ENCODE results near the gene FATE1.

The FATE1 gene

GRCh38 chrX:151715752-151716151 is at the start of gene FATE1:
TSS of gene FATE1 (plus strand) at chrX:151716035. CDS start at chrX:151716120, 85 bp downstream.
- Histone ChIP-seq H3K4me3 (ENCODE audit: low read depth in 1 of 2, low read length in 2 of 2) (no peak within 1 kb of the TSS), H3K9me3 (ENCODE audit: insufficient read depth, low read length, severe bottlenecking) (no peaks in the 10 kb centered on the region), H3K4me2 (ENCODE audit: insufficient read depth, low read length) (no peak within 1 kb of the TSS), H4K20me1 (ENCODE audit: insufficient read depth, low read length) (no peaks in the 10 kb centered on the region), H3K79me2 (ENCODE audit: insufficient read depth, low read length) (no peaks in the 10 kb centered on the region), H3K27me3 (ENCODE audit: insufficient read depth, low read length, poor library complexity) (no peaks in the 10 kb centered on the region), H3K9ac (ENCODE audit: low read depth, low read length) (no peak within 1 kb of the TSS), H3K4me1 (ENCODE audit: insufficient read depth, low read length) (no peaks in the 10 kb centered on the region), H2AFZ (ENCODE audit: low read depth, low read length) (no peak within 1 kb of the TSS), H3K36me3 (ENCODE audit: insufficient read depth, low read length) (no peaks in the 10 kb centered on the region), H3K27ac (ENCODE audit: low read length) (no peak within 1 kb of the TSS)
- DNase-seq (no peak), ATAC-seq (ENCODE audit: insufficient read depth, low read depth) (no peak)
- TF ChIP-seq EZH2 (IDR thresholded peaks at IDR 0.05; ENCODE audit: borderline replicate concordance, low read depth, low read length, severe bottlenecking) (no peak), CTCF (IDR thresholded peaks at IDR 0.05; ENCODE audit: borderline replicate concordance, extremely low read depth, low read length, poor library complexity, severe bottlenecking) (no peak)

- H3K4me3 ChIP-seq (ENCODE audit: low read depth in 1 of 2, low read length in 2 of 2) = no peak overlapping the region
- ATAC-seq (ENCODE audit: insufficient read depth, low read depth) (no peak), DNase-seq (no peak)
- H3K27me3 ChIP-seq (ENCODE audit: insufficient read depth, low read length, poor library complexity) = no peaks in the 10 kb centered on the region
- H3K79me2 ChIP-seq (ENCODE audit: insufficient read depth, low read length) = no peaks in the 10 kb centered on the region
- H4K20me1 ChIP-seq (ENCODE audit: insufficient read depth, low read length) = no peaks in the 10 kb centered on the region
- H3K9me3 ChIP-seq (ENCODE audit: insufficient read depth, low read length, severe bottlenecking) = no peaks in the 10 kb centered on the region
- no peak overlapping the region for H2AFZ ChIP-seq (ENCODE audit: low read depth, low read length)
- no peak overlapping the region for H3K9ac ChIP-seq (ENCODE audit: low read depth, low read length)
- no peaks in the 10 kb centered on the region for H3K36me3 ChIP-seq (ENCODE audit: insufficient read depth, low read length)
- no peaks in the 10 kb centered on the region for H3K4me1 ChIP-seq (ENCODE audit: insufficient read depth, low read length)
- H3K27ac ChIP-seq (ENCODE audit: low read length) = no peak overlapping the region
- TF ChIP-seq CTCF (IDR thresholded peaks at IDR 0.05; ENCODE audit: borderline replicate concordance, extremely low read depth, low read length, poor library complexity, severe bottlenecking) (no peak), EZH2 (IDR thresholded peaks at IDR 0.05; ENCODE audit: borderline replicate concordance, low read depth, low read length, severe bottlenecking) (no peak)
- no peak overlapping the region for H3K4me2 ChIP-seq (ENCODE audit: insufficient read depth, low read length)
Measured at GRCh38 chrX:151675121-151675746, 40.6 kb upstream of the FATE1 start.

GRCh38 chrX:151676196-151676595 is 39.6 kb upstream of the FATE1 start:
- Histone ChIP-seq H3K4me3 (ENCODE audit: low read depth in 1 of 2, low read length in 2 of 2) (no peak overlapping the region), H2AFZ (ENCODE audit: low read depth, low read length) (no peak overlapping the region), H3K27ac (ENCODE audit: low read length) (no peak overlapping the region), H3K9me3 (ENCODE audit: insufficient read depth, low read length, severe bottlenecking) (no peaks in the 10 kb centered on the region), H3K9ac (ENCODE audit: low read depth, low read length) (no peak overlapping the region), H3K4me1 (ENCODE audit: insufficient read depth, low read length) (no peaks in the 10 kb centered on the region), H4K20me1 (ENCODE audit: insufficient read depth, low read length) (no peaks in the 10 kb centered on the region), H3K79me2 (ENCODE audit: insufficient read depth, low read length) (no peaks in the 10 kb centered on the region), H3K36me3 (ENCODE audit: insufficient read depth, low read length) (no peaks in the 10 kb centered on the region), H3K4me2 (ENCODE audit: insufficient read depth, low read length) (no peak overlapping the region), H3K27me3 (ENCODE audit: insufficient read depth, low read length, poor library complexity) (no peaks in the 10 kb centered on the region)
- no peak for TF ChIP-seq EZH2 (IDR thresholded peaks at IDR 0.05; ENCODE audit: borderline replicate concordance, low read depth, low read length, severe bottlenecking)
- no peak for TF ChIP-seq CTCF (IDR thresholded peaks at IDR 0.05; ENCODE audit: borderline replicate concordance, extremely low read depth, low read length, poor library complexity, severe bottlenecking)
- ATAC-seq (ENCODE audit: insufficient read depth, low read depth) = no peak
- DNase-seq = no peak
